Measurements from ENCODE around the gene PSORS1C1.

DNA sequence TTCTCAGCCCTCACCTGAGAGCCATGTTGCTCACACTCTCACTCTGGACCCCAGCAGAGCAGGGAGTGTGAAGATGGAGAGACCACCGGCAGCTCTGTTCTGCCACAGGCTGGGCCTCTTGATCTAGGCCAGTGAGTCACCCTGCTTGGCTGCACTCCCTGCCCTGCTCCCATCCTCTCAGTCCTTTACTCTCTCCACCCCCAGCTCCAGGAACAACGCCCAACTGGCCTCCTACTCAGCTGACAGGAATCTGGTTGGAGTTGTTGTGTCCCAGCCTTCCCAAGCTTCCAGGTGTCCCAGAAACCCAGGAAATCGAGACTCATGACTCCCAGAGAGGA lies at the start of gene PSORS1C1:
- TF ChIP-seq, protein P1, sequence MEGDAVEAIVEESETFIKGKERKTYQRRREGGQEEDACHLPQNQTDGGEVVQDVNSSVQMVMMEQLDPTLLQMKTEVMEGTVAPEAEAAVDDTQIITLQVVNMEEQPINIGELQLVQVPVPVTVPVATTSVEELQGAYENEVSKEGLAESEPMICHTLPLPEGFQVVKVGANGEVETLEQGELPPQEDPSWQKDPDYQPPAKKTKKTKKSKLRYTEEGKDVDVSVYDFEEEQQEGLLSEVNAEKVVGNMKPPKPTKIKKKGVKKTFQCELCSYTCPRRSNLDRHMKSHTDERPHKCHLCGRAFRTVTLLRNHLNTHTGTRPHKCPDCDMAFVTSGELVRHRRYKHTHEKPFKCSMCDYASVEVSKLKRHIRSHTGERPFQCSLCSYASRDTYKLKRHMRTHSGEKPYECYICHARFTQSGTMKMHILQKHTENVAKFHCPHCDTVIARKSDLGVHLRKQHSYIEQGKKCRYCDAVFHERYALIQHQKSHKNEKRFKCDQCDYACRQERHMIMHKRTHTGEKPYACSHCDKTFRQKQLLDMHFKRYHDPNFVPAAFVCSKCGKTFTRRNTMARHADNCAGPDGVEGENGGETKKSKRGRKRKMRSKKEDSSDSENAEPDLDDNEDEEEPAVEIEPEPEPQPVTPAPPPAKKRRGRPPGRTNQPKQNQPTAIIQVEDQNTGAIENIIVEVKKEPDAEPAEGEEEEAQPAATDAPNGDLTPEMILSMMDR (IDR thresholded peaks at IDR 0.05; ENCODE audit: poor library complexity) = no peak
- TF ChIP-seq EZH2phosphoT487 (IDR thresholded peaks at IDR 0.05; ENCODE audit: low read depth, severe bottlenecking, unreplicated experiment) (no peak), EZH2 (IDR thresholded peaks at IDR 0.05; ENCODE audit: borderline replicate concordance) (no peak)
